Effector memory CD8-positive, alpha-beta T cell (primary cell): Measurements from ENCODE around the gene AP5S1.

Experiments
- ATAC-seq: fragments of 150-1000 bp; cut with Tn5 transposase; replicated peaks from 2 replicates; pipeline ENCODE4 v1.10.0; 2021; ENCODE audit warnings: mild to moderate bottlenecking, moderate library complexity
- DNase-seq, 3 experiments: peaks; one replicate each; pipeline ENCODE4 v3.0.0; 2021
- H3K27ac Mint-ChIP-seq, 2 donors: one replicate each; pipeline ENCODE4 v1.8.0; 2022; ENCODE audit warnings: mild to moderate bottlenecking in 2 of 2, mixed read lengths in 2 of 2, moderate library complexity in 2 of 2
- H3K27me3 Mint-ChIP-seq, 2 donors: one replicate each; pipeline ENCODE4 v1.8.0; 2022; ENCODE audit warnings: mixed read lengths in 2 of 2
- H3K36me3 Mint-ChIP-seq: one replicate; pipeline ENCODE4 v1.8.0; 2022; ENCODE audit warnings: mild to moderate bottlenecking, moderate library complexity, mixed read lengths; ENCODE audit not compliant: insufficient read depth
- H3K4me1 Mint-ChIP-seq, 2 donors: one replicate each; pipeline ENCODE4 v1.8.0; 2022; ENCODE audit warnings: low read depth in 2 of 2, mixed read lengths in 2 of 2
- H3K4me3 Mint-ChIP-seq, 2 donors: one replicate each; pipeline ENCODE4 v1.8.0; 2022; ENCODE audit warnings: mild to moderate bottlenecking in 2 of 2, mixed read lengths in 2 of 2, moderate library complexity in 2 of 2
- H3K9me3 Mint-ChIP-seq, 2 donors: one replicate each; pipeline ENCODE4 v1.8.0; 2022; ENCODE audit warnings: mixed read lengths in 2 of 2

The AP5S1 gene

DNA sequence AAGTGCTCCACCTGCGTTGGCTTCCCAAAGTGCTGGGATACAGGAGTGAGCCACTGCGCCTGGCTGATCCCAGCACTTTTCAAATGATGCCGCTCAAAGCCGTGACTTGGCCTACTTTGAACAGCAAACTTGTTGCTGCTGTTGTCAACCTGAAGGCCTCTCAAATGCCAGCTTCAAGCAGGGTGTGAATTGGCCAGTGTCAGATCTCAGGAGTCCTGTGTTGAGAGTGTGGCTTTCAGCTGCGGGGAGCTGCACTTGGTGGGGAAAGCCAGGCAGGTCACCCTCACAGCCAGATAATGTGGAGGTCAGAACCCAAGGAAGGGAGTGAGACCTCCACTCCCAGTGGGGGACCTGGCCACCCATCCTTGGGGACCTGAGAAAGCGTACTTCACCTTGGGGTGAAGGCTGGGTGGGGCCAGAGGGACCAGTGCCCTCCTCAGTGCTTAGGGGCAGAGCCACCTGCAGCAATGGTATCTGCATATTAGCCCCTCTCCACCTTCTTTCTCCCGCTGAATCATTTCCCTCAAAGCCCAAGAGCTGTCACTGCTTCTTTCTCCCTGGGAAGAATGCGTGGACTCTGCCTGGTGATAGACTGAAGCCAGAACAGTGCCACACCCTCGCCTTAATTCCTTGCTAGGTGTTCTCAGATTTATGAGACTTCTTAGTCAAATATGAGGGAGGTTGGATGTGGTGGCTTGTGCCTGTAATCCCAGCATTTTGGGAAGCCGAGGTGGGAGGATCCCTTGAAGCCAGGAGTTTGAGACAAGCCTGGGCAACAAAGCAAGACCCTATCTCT, 49.7 kb downstream of the AP5S1 start:
- H3K27ac Mint-ChIP-seq, result no peak overlapping the region

DNA sequence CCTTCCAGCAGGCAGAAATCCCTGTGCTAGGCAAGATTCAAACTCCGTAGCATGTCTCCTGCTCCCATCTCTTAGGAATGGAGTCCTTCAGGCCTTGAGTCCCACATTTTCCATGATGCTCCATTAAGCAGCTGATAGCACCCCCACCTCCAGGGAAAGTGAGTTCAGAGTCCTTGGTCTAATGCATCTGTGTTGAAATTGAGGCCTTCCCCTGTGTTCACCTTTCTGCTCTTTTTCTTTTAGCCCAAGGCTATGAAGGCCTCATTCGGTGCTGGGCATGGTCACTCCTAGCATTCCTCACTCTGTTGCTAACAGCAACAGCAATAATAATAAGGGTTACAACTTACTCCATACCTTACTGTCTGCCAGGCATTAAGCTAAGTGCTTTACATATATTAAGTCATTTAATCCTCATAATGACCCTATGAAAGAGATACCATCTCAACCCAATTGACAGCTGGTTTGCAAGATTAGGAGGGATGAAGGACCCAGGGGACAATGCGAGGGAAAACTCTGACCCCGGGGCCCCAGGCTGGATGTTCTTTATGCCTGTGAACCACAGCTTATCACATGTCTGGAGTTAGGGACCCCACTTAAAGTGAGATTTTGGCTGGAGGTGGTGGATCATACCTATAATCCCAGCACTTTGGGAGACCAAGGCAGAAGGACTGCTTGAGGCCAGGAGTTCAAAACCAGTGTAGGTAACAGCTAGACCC, 51.4 kb downstream of the AP5S1 start:
- peaks cover 6 to 20% of the 10 kb centered on the region in 2 donors for H3K4me1 Mint-ChIP-seq
- H3K9me3 Mint-ChIP-seq, result no peaks in the 10 kb centered on the region
- H3K27me3 Mint-ChIP-seq, result no peaks in the 10 kb centered on the region
- H3K4me3 Mint-ChIP-seq, result no peak overlapping the region
- ATAC-seq, result no peak
- H3K27ac Mint-ChIP-seq, result peak overlapping the region; percentile 41 to 71
- H3K36me3 Mint-ChIP-seq, result peaks cover 10% of the 10 kb centered on the region
- no peak for DNase-seq

More for the DNA sequence above, 49.7 kb downstream of the AP5S1 start:
- DNase-seq, result no peak
- Mint-ChIP-seq H3K4me1 (peaks cover 4 to 14% of the 10 kb centered on the region in 2 donors), H3K9me3 (no peaks in the 10 kb centered on the region), H3K27me3 (no peaks in the 10 kb centered on the region), H3K4me3 (no peak overlapping the region), H3K36me3 (peaks cover 7% of the 10 kb centered on the region)
- ATAC-seq, result no peak

DNA sequence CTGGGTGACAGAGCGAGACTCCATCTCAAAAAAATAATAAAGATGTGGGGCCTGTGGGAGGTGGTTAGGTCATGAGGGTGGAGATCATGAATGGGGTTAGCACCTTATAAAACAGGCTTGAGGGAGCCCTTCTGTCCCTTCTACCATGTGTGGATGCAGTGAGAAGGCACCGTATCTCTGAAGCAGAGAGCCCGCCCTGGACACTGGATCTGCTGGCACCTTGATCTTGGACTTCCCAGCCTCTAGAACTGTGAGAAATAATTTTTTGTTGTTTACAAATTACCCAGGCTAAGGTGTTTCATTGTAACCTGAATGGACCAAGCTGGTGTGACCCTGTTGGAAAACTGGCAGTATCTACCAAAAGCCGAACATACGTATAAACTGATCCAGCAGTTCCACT, 53.2 kb downstream of the AP5S1 start:
- peaks cover 6 to 24% of the 10 kb centered on the region in 2 donors for H3K4me1 Mint-ChIP-seq
- H3K27me3 Mint-ChIP-seq, result no peaks in the 10 kb centered on the region
- peaks cover 19% of the 10 kb centered on the region for H3K36me3 Mint-ChIP-seq
- H3K4me3 Mint-ChIP-seq, result no peak overlapping the region
- peak overlapping the region in 1 of 2 donors; percentile 57 for H3K27ac Mint-ChIP-seq
- H3K9me3 Mint-ChIP-seq, result no peaks in the 10 kb centered on the region
- no peak for ATAC-seq
- DNase-seq, result no peak

DNA sequence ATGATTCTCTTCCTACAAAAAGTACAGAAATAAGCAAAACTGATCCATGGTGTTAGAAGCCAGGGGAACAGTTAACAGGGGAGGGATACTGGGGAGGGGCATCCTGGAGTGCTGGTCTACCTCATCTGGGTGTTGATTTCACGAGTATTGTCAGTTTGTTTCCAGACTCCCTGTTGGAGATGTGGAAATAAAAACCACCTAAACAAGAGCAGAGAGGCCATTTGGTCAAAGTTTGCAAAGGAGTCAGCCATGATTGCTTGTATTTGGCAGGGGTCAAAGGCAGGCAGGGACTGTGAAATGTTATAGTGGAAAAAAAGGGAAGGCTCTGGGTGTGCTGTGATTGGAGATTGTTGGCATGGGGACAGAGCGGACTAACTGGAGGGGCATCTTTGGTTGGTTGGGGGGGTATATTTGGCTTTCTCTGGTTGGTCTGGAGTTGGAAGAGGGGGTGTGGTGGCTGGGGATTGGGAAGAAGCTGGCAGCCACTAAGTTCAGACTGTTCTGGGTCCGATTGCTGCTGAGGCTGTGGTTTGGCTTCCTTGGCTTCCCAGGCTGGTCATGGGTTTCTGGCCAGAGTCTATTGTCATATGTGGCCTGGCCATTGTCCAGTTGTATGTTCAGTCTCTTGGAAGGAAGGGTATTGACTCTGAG, 54.0 kb downstream of the AP5S1 start:
- no peak overlapping the region for H3K4me3 Mint-ChIP-seq
- peaks cover 23% of the 10 kb centered on the region for H3K36me3 Mint-ChIP-seq
- H3K27me3 Mint-ChIP-seq, result no peaks in the 10 kb centered on the region
- DNase-seq (no peak), ATAC-seq (no peak)
- peaks cover 6 to 24% of the 10 kb centered on the region in 2 donors for H3K4me1 Mint-ChIP-seq
- no peaks in the 10 kb centered on the region for H3K9me3 Mint-ChIP-seq
- H3K27ac Mint-ChIP-seq, result peak overlapping the region in 1 of 2 donors; percentile 25

DNA sequence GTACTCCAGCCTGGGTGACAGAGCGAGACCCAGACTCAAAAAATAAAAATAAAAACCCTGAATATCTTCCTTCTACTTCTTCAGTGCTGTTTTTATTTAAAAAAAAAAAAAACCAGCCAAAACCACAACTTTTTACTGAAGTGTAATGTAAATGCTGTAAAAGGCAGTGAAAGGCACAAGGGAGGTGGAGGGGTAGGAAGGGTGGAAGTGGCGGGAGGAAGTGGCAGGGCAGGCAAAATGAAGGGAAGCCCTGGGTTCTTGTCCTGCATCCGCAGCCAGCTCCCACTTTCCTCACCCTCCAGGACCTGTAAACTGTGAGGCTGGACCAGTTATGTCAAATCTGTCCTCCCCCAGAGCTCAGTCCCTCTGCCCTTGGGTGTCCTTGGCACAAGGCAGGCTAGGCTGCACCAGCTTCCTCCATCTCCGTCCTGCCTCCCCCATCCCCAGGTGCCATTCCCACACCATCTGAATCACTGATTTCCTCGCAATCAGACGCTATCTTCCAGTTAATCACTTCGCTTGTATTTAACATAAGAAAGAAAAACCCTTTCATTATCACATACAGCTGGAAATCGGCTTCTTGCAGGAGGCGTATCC, 55.1 kb downstream of the AP5S1 start:
- Mint-ChIP-seq H3K27me3 (no peaks in the 10 kb centered on the region), H3K36me3 (peaks cover 24% of the 10 kb centered on the region), H3K4me3 (no peak overlapping the region), H3K9me3 (no peaks in the 10 kb centered on the region), H3K4me1 (peaks cover 6 to 24% of the 10 kb centered on the region in 2 donors), H3K27ac (peak overlapping the region in 1 of 2 donors; percentile 25)
- no peak for DNase-seq
- no peak for ATAC-seq

DNA sequence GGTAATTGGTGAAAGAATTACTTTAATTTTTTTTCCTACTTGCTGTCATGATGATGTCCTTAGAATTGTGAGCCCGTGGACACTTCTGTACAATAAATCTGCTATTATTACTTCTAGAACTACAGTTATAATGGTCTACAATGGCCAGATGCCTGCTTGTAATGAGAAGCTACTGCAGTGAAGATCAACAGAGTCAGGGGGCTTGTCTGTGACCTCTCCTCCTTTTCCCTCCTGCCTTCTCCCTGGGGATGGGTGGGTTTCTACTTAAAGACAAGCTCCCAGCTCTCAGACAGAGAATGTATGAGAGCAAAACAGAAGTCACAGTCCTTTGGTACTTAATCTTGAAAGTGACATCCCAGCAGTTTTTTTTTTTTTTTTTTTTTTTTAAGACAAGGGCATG, 55.7 kb downstream of the AP5S1 start:
- Mint-ChIP-seq H3K9me3 (no peaks in the 10 kb centered on the region), H3K4me3 (no peak overlapping the region), H3K36me3 (peaks cover 25% of the 10 kb centered on the region), H3K27me3 (no peaks in the 10 kb centered on the region), H3K4me1 (peaks cover 6 to 24% of the 10 kb centered on the region in 2 donors), H3K27ac (peak overlapping the region in 1 of 2 donors; percentile 25)
- no peak for DNase-seq
- no peak for ATAC-seq

DNA sequence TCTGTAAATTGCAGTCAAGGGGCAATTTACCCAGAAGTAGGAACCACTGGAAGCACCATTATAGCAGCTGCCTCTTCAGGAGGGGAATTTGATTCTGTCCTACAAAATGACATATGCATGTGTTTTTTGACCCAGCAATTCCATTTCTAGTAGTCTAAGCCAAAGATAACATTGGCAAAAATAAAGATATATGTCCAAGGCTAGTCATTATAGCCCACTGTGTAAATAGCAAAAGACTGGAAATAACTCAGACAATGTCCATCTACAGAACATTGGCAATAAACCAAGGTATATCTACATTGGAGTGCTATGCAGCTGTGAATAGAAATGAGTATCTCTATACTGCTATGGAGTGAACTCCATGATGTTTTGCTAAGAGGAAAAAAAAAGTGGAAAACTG, 56.3 kb downstream of the AP5S1 start:
- ATAC-seq (no peak), DNase-seq (no peak)
- H3K27me3 Mint-ChIP-seq, result no peaks in the 10 kb centered on the region
- no peak overlapping the region for H3K4me3 Mint-ChIP-seq
- peaks cover 6 to 24% of the 10 kb centered on the region in 2 donors for H3K4me1 Mint-ChIP-seq
- H3K36me3 Mint-ChIP-seq, result peaks cover 25% of the 10 kb centered on the region
- no peaks in the 10 kb centered on the region for H3K9me3 Mint-ChIP-seq
- no peak overlapping the region for H3K27ac Mint-ChIP-seq
